MM.1S (cell line): ENCODE data around the gene RNASE7.

ENCODE experiments used
- DNase-seq: peaks from one replicate; pipeline ENCODE4 v3.0.0-alpha.2; 2015
- H2AFZ ChIP-seq: fragments of 300-600 bp; sonication (generic); 2 replicates; pipeline ENCODE4 v1.6.0; 2016; ENCODE audit warnings: antibody characterized with exemption, low read length
- H3F3A ChIP-seq: fragments of 300-600 bp; sonication (generic); 2 replicates; pipeline ENCODE4 v1.6.1; 2016; ENCODE audit warnings: mild to moderate bottlenecking, antibody characterized with exemption, low read length, moderate library complexity, mixed read lengths; ENCODE audit not compliant: insufficient read depth
- H3K27ac ChIP-seq: fragments of 300-600 bp; sonication (generic); 2 replicates; pipeline ENCODE4 v1.5.1; 2016; ENCODE audit warnings: mild to moderate bottlenecking, low read length
- H3K27me3 ChIP-seq: fragments of 300-600 bp; sonication (generic); replicated peaks from 2 replicates; pipeline ENCODE4 v1.6.0; 2016; ENCODE audit warnings: low read length; ENCODE audit not compliant: insufficient read depth
- H3K36me3 ChIP-seq: fragments of 300-600 bp; sonication (generic); replicated peaks from 2 replicates; pipeline ENCODE4 v1.6.1; 2016; ENCODE audit warnings: mild to moderate bottlenecking, low read length, mixed read lengths; ENCODE audit not compliant: insufficient read depth
- H3K4me1 ChIP-seq: fragments of 300-600 bp; sonication (generic); 2 replicates; pipeline ENCODE4 v1.6.1; 2016; ENCODE audit warnings: low read length, mixed read lengths
- H3K4me2 ChIP-seq: fragments of 300-600 bp; sonication (generic); 2 replicates; pipeline ENCODE4 v1.6.0; 2016; ENCODE audit warnings: low read depth, low read length
- H3K4me3 ChIP-seq: fragments of 300-600 bp; sonication (generic); 2 replicates; pipeline ENCODE4 v1.5.1; 2016; ENCODE audit warnings: low read length, mixed read lengths
- H3K79me2 ChIP-seq: fragments of 300-600 bp; sonication (generic); 2 replicates; pipeline ENCODE4 v1.6.1; 2016; ENCODE audit warnings: mixed run types, low read length, mixed read lengths
- H3K9ac ChIP-seq: fragments of 300-600 bp; sonication (generic); 2 replicates; pipeline ENCODE4 v1.6.1; 2016; ENCODE audit warnings: low read length, mixed read lengths
- H3K9me2 ChIP-seq: fragments of 300-600 bp; sonication (generic); replicated peaks from 2 replicates; pipeline ENCODE4 v1.6.1; 2016; ENCODE audit warnings: mild to moderate bottlenecking, low read length, mixed read lengths; ENCODE audit not compliant: insufficient read depth
- H3K9me3 ChIP-seq: fragments of 300-600 bp; sonication (generic); replicated peaks from 2 replicates; pipeline ENCODE4 v1.6.1; 2016; ENCODE audit warnings: mild to moderate bottlenecking, low read length, mixed read lengths; ENCODE audit not compliant: insufficient read depth
- H4K20me1 ChIP-seq: fragments of 300-600 bp; sonication (generic); 2 replicates; pipeline ENCODE4 v1.6.1; 2016; ENCODE audit warnings: mild to moderate bottlenecking, low read length, moderate library complexity, mixed read lengths; ENCODE audit not compliant: insufficient read depth
- CTCF ChIP-seq: fragments of 300-600 bp; sonication (generic); IDR thresholded peaks from 2 replicates; pipeline ENCODE4 v1.5.1; 2016; ENCODE audit warnings: antibody characterized with exemption, low read length, mixed read lengths
- EZH2 ChIP-seq: fragments of 300-600 bp; sonication (generic); optimal IDR thresholded peaks from 2 replicates; pipeline ENCODE3; 2017; ENCODE audit warnings: low read depth, mild to moderate bottlenecking, antibody characterized with exemption, low read length, mixed read lengths
- EZH2phosphoT487 ChIP-seq: fragments of 300-600 bp; sonication (generic); IDR thresholded peaks from 2 replicates; pipeline ENCODE4 v1.6.1; 2018; ENCODE audit warnings: antibody characterized with exemption, low read length

The RNASE7 gene

DNA sequence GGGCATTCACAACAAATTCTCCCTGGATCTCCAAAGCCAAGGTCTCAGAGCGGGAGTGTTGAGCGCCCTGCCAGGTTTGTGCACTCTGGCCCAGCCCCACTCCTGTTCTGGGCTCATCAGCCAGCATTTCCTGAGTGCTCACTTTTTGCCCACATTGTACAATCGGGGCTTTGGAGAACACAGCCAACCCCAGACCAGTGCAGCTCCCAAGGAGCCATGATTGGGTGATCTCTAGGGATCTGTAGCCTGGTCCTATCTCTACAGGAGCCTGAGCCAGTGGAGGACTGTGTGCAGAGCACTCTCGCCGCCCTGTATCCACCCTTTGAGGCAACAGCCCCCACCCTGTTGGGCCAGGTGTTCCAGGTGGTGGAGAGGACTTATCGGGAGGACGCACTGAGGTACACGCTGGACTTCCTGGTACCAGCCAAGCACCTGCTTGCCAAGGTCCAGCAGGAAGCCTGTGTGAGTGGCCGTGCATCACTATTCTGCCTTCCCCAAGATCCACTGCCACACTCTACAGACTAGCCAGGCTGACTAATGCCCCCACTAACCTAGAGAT lies 30.7 kb downstream of the RNASE7 start:
- Histone ChIP-seq H3K36me3 (no peaks in the 10 kb centered on the region), H3K4me3 (no peak overlapping the region), H3K27me3 (peaks cover 11% of the 10 kb centered on the region), H3K9me3 (no peaks in the 10 kb centered on the region), H3K4me2 (no peak overlapping the region), H3K79me2 (no peaks in the 10 kb centered on the region), H3F3A (peaks cover 6% of the 10 kb centered on the region; the same call in 1 of the 2 replicates), H3K9me2 (no peaks in the 10 kb centered on the region), H4K20me1 (no peaks in the 10 kb centered on the region), H3K4me1 (no peaks in the 10 kb centered on the region), H3K9ac (no peak overlapping the region), H2AFZ (no peak overlapping the region), H3K27ac (no peak overlapping the region)
- TF ChIP-seq CTCF = no peak
- no peak for TF ChIP-seq EZH2phosphoT487
- TF ChIP-seq EZH2 = no peak
- DNase-seq = no peak

DNA sequence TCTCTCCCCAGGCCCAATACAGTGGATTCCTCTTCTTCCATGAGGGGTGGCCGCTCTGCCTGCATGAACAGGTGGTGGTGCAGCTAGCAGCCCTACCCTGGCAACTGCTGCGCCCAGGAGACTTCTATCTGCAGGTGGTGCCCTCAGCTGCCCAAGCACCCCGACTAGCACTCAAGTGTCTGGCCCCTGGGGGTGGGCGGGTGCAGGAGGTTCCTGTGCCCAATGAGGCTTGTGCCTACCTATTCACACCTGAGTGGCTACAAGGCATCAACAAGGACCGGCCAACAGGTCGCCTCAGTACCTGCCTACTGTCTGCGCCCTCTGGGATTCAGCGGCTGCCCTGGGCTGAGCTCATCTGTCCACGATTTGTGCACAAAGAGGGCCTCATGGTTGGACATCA lies 31.8 kb downstream of the RNASE7 start:
- H3K27ac ChIP-seq = no peak overlapping the region
- H3K4me1 ChIP-seq = no peaks in the 10 kb centered on the region
- H3K9ac ChIP-seq = no peak overlapping the region
- H3K9me3 ChIP-seq = no peaks in the 10 kb centered on the region
- peaks cover 6% of the 10 kb centered on the region; the same call in 1 of the 2 replicates for H3F3A ChIP-seq
- no peaks in the 10 kb centered on the region for H3K79me2 ChIP-seq
- peaks cover 9% of the 10 kb centered on the region for H3K27me3 ChIP-seq
- H3K36me3 ChIP-seq = no peaks in the 10 kb centered on the region
- no peak overlapping the region for H3K4me3 ChIP-seq
- no peaks in the 10 kb centered on the region for H3K9me2 ChIP-seq
- DNase-seq = no peak
- no peaks in the 10 kb centered on the region for H4K20me1 ChIP-seq
- TF ChIP-seq EZH2phosphoT487 (no peak), EZH2 (no peak), CTCF (no peak)
- H2AFZ ChIP-seq = no peak overlapping the region
- H3K4me2 ChIP-seq = no peak overlapping the region

GRCh38 chr14:21074398-21075272 lies 32.5 kb downstream of the RNASE7 start:
- H3K4me2 ChIP-seq = no peak overlapping the region
- H3K4me3 ChIP-seq = no peak overlapping the region
- no peak for DNase-seq
- no peaks in the 10 kb centered on the region for H3K9me3 ChIP-seq
- no peak overlapping the region for H2AFZ ChIP-seq
- no peaks in the 10 kb centered on the region for H3K9me2 ChIP-seq
- peaks cover 6% of the 10 kb centered on the region; the same call in 1 of the 2 replicates for H3F3A ChIP-seq
- H3K4me1 ChIP-seq = no peaks in the 10 kb centered on the region
- H4K20me1 ChIP-seq = no peaks in the 10 kb centered on the region
- H3K36me3 ChIP-seq = no peaks in the 10 kb centered on the region
- no peaks in the 10 kb centered on the region for H3K79me2 ChIP-seq
- TF ChIP-seq EZH2phosphoT487 (no peak), CTCF (no peak), EZH2 (no peak)
- no peak overlapping the region for H3K27ac ChIP-seq
- H3K9ac ChIP-seq = no peak overlapping the region
- peaks cover 2% of the 10 kb centered on the region; the same call in 1 of the 2 replicates for H3K27me3 ChIP-seq
